Esophagus muscularis mucosa (tissue), 4 donors: Measurements from ENCODE around the gene IPO13. TPM values are rescaled to one million over a fixed set of nuclear protein-coding genes. Genes with fewer than 3 reads are reported as not detected.

Experiments
- DNase-seq: peaks from one replicate; pipeline ENCODE4 v3.0.0-alpha.2; 2017; ENCODE audit errors: extremely low spot score
- H3K27ac ChIP-seq, 4 donors: fragments of 200-600 bp; sonication (generic); replicated peaks in 1 of 4; 1 replicate in 3 of 4; 2 replicates in 1 of 4; pipeline ENCODE4 v1.5.1; 2016 to 2019; ENCODE audit warnings: mild to moderate bottlenecking in 1 of 4
- H3K27me3 ChIP-seq, 4 donors: fragments of 200-600 bp; sonication (generic); one replicate each; pipeline versions ENCODE4 v1.5.1 to v1.6.0; 2016 to 2019
- H3K36me3 ChIP-seq, 4 donors: fragments of 200-600 bp; sonication (generic); one replicate each; pipeline ENCODE4 v1.5.1; 2016 to 2019
- H3K4me1 ChIP-seq, 4 donors: fragments of 200-600 bp; sonication (generic); one replicate each; pipeline ENCODE4 v1.5.1; 2016 to 2019
- H3K4me3 ChIP-seq, 4 donors: fragments of 200-600 bp; sonication (generic); 1 replicate in 2 of 4; 2 replicates in 2 of 4; pipeline ENCODE4 v1.5.1; 2016 to 2019; ENCODE audit warnings: mild to moderate bottlenecking in 4 of 4, moderate library complexity in 1 of 4
- H3K9me3 ChIP-seq, 4 donors: fragments of 200-600 bp; sonication (generic); 1 replicate in 3 of 4; 2 replicates in 1 of 4; pipeline ENCODE4 v1.5.1; 2016 to 2019
- EP300 ChIP-seq: sonication (generic); formaldehyde crosslinking; IDR thresholded peaks from one replicate; pipeline ENCODE4 v1.6.1; 2017; ENCODE audit warnings: antibody characterized with exemption
- POLR2A ChIP-seq: fragments of 450-650 bp; IDR thresholded peaks from one replicate; pipeline ENCODE4 v1.6.1; 2017; ENCODE audit warnings: antibody characterized with exemption, moderate library complexity, mild to moderate bottlenecking, low read depth
- POLR2AphosphoS5 ChIP-seq, 2 donors: sonication (generic); formaldehyde crosslinking; IDR thresholded peaks; one replicate each; pipeline ENCODE4 v1.6.1; 2017; ENCODE audit warnings: antibody characterized with exemption in 2 of 2
- WGBS: methylation state at CpG from one replicate; pipeline ENCODE4 v1.1.5; 2018; 5-methylcytosine and 5-hydroxymethylcytosine counted together
- intact Hi-C: fragments of 100-400 bp; cut with DNase I; formaldehyde crosslinking; loops from one replicate; pipeline ENCODE4 v1.15.1; 2023
- total RNA-seq, 4 donors: library from RNA; depleted of rRNA; stranded (reverse); fragments of >200 nt; gene quantifications; one replicate each; pipeline versions ENCODE4 v1.1.0 to v1.2.1, GENCODE V29; 2016
- TF ChIP-seq, protein P1 (sequence below), 3 experiments: fragments of 200-600 bp in 2 of 3; fragments of 450-650 bp in 1 of 3; sonication (generic) in 2 of 3; IDR thresholded peaks; one replicate each; pipeline ENCODE4 v1.5.1; 2017 to 2019; ENCODE audit warnings: antibody characterized with exemption in 3 of 3, mild to moderate bottlenecking in 2 of 3, moderate library complexity in 1 of 3

The IPO13 gene
- total RNA-seq, 4 donors from 2014 or later: 24.5 to 39.9 (median 29.1) TPM

DNA sequence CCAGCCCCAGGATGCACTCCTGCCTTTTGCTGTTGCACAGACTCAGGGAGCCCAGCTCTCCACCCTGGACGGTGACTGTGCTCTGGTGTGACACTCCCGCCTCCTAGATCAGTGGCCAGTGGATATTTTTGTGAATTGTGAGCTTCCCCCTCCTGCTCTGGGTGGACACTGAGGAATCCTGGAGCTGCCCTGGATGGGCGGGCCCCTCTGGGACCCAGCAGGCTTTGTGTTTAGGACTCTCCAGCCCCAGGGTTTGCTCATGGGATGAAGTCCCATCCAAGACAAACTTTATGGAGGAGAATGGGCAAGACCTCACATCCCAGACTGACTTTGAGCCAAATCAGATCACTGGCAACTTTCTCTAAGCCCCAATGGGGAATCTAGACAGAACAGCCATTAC, 68.5 kb downstream of the IPO13 start:
- Histone ChIP-seq H3K4me3 (no peak overlapping the region), H3K9me3 (no peaks in the 10 kb centered on the region), H3K36me3 (peaks cover 0 to 18% (median 4%) of the 10 kb centered on the region in 4 donors), H3K27ac (no peak overlapping the region), H3K27me3 (no peaks in the 10 kb centered on the region), H3K4me1 (peaks cover 2 to 37% (median 13%) of the 10 kb centered on the region in 4 donors)
- no peak for DNase-seq
- intact Hi-C loops: no loop called here
- WGBS: 78% methylated on average over 3 of the region's 3 CpGs
- no peak for TF ChIP-seq POLR2AphosphoS5 (IDR thresholded peaks at IDR 0.05)
- TF ChIP-seq, protein P1, sequence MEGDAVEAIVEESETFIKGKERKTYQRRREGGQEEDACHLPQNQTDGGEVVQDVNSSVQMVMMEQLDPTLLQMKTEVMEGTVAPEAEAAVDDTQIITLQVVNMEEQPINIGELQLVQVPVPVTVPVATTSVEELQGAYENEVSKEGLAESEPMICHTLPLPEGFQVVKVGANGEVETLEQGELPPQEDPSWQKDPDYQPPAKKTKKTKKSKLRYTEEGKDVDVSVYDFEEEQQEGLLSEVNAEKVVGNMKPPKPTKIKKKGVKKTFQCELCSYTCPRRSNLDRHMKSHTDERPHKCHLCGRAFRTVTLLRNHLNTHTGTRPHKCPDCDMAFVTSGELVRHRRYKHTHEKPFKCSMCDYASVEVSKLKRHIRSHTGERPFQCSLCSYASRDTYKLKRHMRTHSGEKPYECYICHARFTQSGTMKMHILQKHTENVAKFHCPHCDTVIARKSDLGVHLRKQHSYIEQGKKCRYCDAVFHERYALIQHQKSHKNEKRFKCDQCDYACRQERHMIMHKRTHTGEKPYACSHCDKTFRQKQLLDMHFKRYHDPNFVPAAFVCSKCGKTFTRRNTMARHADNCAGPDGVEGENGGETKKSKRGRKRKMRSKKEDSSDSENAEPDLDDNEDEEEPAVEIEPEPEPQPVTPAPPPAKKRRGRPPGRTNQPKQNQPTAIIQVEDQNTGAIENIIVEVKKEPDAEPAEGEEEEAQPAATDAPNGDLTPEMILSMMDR (IDR thresholded peaks at IDR 0.05): no peak
- no peak for TF ChIP-seq EP300
- TF ChIP-seq POLR2A: no peak

DNA sequence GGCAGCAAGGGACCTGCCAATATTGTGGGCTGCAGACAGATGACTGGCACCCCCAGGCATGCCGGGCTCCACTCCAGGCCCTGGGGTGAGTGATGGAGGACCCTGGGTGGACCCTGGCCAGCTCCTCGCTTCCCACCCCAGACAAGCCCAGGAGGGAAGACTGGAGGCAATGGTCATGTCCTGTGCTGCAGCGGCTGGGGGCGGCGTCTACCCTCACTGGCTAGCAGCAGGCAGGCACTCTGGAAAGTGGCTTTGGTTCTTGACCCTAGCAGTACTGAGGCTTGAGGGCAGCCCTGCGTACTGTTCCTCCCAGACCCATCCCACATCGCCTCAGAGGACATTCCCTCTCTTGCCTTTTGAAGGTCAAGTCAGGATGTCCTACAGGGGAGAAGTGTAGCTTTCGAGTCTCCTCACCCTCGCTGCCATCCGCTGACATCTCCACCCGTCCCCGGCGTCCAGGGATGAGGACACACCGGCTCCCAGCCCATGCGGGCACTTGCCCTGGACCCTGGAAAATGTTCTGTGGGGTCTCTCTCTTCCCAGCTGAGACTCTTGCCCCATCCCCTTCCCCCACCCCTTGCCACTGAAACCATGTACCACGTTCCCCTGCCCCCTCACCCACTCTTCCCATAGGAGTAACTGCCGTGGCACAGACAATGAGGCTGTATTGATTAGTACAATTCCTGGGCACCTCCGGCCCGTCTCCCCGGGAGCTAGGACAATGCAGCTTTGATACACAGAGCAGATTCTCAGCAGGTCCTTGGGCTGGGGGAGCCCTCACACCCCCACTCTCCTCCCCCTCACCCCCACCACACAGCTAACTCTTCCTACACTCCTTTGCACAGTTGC, 69.5 kb downstream of the IPO13 start:
- Histone ChIP-seq H3K4me1 (peaks cover 2 to 34% (median 12%) of the 10 kb centered on the region in 4 donors), H3K4me3 (no peak overlapping the region), H3K36me3 (peaks cover 0 to 28% (median 7%) of the 10 kb centered on the region in 4 donors), H3K27me3 (no peaks in the 10 kb centered on the region), H3K9me3 (no peaks in the 10 kb centered on the region), H3K27ac (no peak overlapping the region)
- DNase-seq: no peak
- intact Hi-C loops: no loop called here
- WGBS: 87% methylated on average over 20 of the region's 20 CpGs
- TF ChIP-seq EP300 (no peak), POLR2A (no peak), POLR2AphosphoS5 (IDR thresholded peaks at IDR 0.05) (no peak)
- TF ChIP-seq, protein P1 (IDR thresholded peaks at IDR 0.05): no peak

DNA sequence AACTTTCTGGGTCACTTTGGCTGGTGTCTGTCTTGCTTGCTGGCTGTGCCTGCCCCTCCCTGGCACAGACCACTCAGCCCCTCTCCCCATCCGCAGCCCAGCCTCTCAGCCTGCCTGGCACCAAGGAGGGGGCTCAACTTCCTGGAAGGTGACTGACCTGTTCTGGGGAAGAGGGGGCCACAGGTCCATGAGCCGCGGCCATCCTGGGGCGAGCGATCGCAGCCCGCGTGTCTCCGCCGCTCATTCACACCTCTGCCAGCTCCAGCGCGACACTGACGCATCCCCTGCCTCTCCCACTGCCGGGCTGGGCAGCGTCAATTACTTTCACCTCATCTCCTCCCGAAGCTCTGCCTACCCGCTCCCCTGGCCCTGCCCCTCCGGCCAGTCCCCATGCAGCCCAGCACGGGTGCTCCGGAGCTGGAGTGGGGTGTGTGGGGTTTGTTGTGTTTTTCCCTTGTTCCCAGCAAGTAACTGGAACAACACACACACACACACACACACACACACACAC, 70.2 kb downstream of the IPO13 start:
- intact Hi-C loops: no loop called here
- no peak for DNase-seq
- H3K27ac ChIP-seq: no peak overlapping the region
- no peaks in the 10 kb centered on the region for H3K9me3 ChIP-seq
- no peak for TF ChIP-seq POLR2A
- no peak for TF ChIP-seq EP300
- TF ChIP-seq, protein P1 (IDR thresholded peaks at IDR 0.05): no peak
- TF ChIP-seq POLR2AphosphoS5 (IDR thresholded peaks at IDR 0.05): no peak
- 91% methylated on average over 19 of the region's 20 CpGs for WGBS
- no peak overlapping the region for H3K4me3 ChIP-seq
- peaks cover 2 to 28% (median 12%) of the 10 kb centered on the region in 4 donors for H3K4me1 ChIP-seq
- no peaks in the 10 kb centered on the region for H3K27me3 ChIP-seq
- peaks cover 0 to 35% (median 11%) of the 10 kb centered on the region in 4 donors for H3K36me3 ChIP-seq

Other genes starting within 250 kb of the IPO13 start
- gene ST3GAL3, start 239.4 kb upstream of the IPO13 start, total RNA-seq: 10 to 100 TPM; 23.3 to 37.1 (median 30.1) TPM
- gene ARTN, start 13.1 kb upstream of the IPO13 start, total RNA-seq: 1 to 10 TPM in 1 of 4 donors, under 1 TPM in 2, not detected in 1; 0.39 to 1.1 (median 0.42) TPM
- gene DPH2, start 23.1 kb downstream of the IPO13 start, total RNA-seq: 10 to 100 TPM; 13.7 to 29.2 (median 19.2) TPM
- 100 to 1,000 TPM in 1 of 4 donors, 10 to 100 TPM in 3; 68.1 to 122 (median 98.2) TPM for gene ATP6V0B, start 28.0 kb downstream of the IPO13 start, total RNA-seq
- gene B4GALT2, start 32.3 kb downstream of the IPO13 start, total RNA-seq: 10 to 100 TPM; 45.3 to 94.5 (median 77.5) TPM
- 1 to 10 TPM; 6.2 to 7.3 (median 6.7) TPM for gene CCDC24, start 44.6 kb downstream of the IPO13 start, total RNA-seq
- 10 to 100 TPM in 2 of 4 donors, 1 to 10 TPM in 2; 5.2 to 17.9 (median 7.8) TPM for gene SLC6A9, start 84.5 kb downstream of the IPO13 start, total RNA-seq
- gene KLF17, start 171.9 kb downstream of the IPO13 start, total RNA-seq: 1 to 10 TPM in 2 of 4 donors, under 1 TPM in 2; 0.42 to 2.0 (median 1.1) TPM
- gene KLF18, start 194.7 kb downstream of the IPO13 start, total RNA-seq: not detected